Natural killer cell (primary cell): Measurements from ENCODE around the gene R3HDM1. TPM values are rescaled to one million over a fixed set of nuclear protein-coding genes. Genes with fewer than 3 reads are reported as not detected.

Source experiments
- ATAC-seq, 3 donors: fragments of 150-1000 bp in 2 of 3; fragments of 200-7000 bp in 1 of 3; cut with Tn5 transposase; 1 replicate in 1 of 3; 2 replicates in 2 of 3; pipeline ENCODE4 v1.10.0; 2021; ENCODE audit warnings: mild to moderate bottlenecking in 2 of 3, moderate library complexity in 2 of 3
- DNase-seq, 2 donors: peaks; one replicate each; pipeline versions ENCODE4 v3.0.0 to v3.0.0-alpha.2; 2013 to 2021; ENCODE audit warnings: mixed read lengths in 1 of 2
- H3K27ac ChIP-seq: one replicate; pipeline ENCODE4 v1.5.1; 2013; ENCODE audit warnings: mild to moderate bottlenecking, low read length
- H3K27me3 ChIP-seq: one replicate; pipeline ENCODE4 v1.6.1; 2013; ENCODE audit warnings: low read length; ENCODE audit not compliant: control insufficient read depth, insufficient read depth
- H3K36me3 ChIP-seq: one replicate; pipeline ENCODE4 v1.6.1; 2013; ENCODE audit warnings: low read length; ENCODE audit not compliant: control insufficient read depth, insufficient read depth
- H3K4me1 ChIP-seq: one replicate; pipeline ENCODE4 v1.6.1; 2013; ENCODE audit warnings: low read length; ENCODE audit not compliant: control insufficient read depth, insufficient read depth
- H3K4me3 ChIP-seq: one replicate; pipeline ENCODE4 v1.5.1; 2013; ENCODE audit warnings: low read length
- H3K9me3 ChIP-seq: one replicate; pipeline ENCODE4 v1.6.1; 2013; ENCODE audit warnings: low read length; ENCODE audit not compliant: control insufficient read depth, insufficient read depth
- H3K27ac Mint-ChIP-seq, 2 donors: one replicate each; pipeline ENCODE4 v1.8.0; 2022; ENCODE audit warnings: mild to moderate bottlenecking in 2 of 2, mixed read lengths in 2 of 2, moderate library complexity in 1 of 2
- H3K27me3 Mint-ChIP-seq, 2 donors: one replicate each; pipeline ENCODE4 v1.8.0; 2022; ENCODE audit warnings: low read depth in 2 of 2, mixed read lengths in 2 of 2
- H3K36me3 Mint-ChIP-seq: one replicate; pipeline ENCODE4 v1.8.0; 2022; ENCODE audit warnings: mixed read lengths
- H3K4me1 Mint-ChIP-seq, 2 donors: one replicate each; pipeline ENCODE4 v1.8.0; 2022; ENCODE audit warnings: mixed read lengths in 2 of 2
- H3K4me3 Mint-ChIP-seq: one replicate; pipeline ENCODE4 v1.8.0; 2022; ENCODE audit warnings: mild to moderate bottlenecking, moderate library complexity, mixed read lengths
- H3K9me3 Mint-ChIP-seq, 2 donors: one replicate each; pipeline ENCODE4 v1.8.0; 2022; ENCODE audit warnings: mixed read lengths in 2 of 2
- CTCF ChIP-seq: fragments of 200-600 bp; IDR thresholded peaks from one replicate; pipeline ENCODE4 v1.8.0; 2022; ENCODE audit warnings: antibody characterized with exemption
- WGBS: methylation state at CpG from one replicate; pipeline ENCODE4 v1.1.7; 2013; ENCODE audit warnings: missing lambda C conversion rate; ENCODE audit not compliant: insufficient coverage; 5-methylcytosine and 5-hydroxymethylcytosine counted together
- intact Hi-C: fragments of 100-400 bp; cut with micrococcal nuclease; formaldehyde crosslinking; loops from one replicate; pipeline ENCODE4 v1.14.2; 2022
- total RNA-seq, 4 donors: library from RNA; stranded (reverse); fragments of 120-200 nt in 1 of 4; gene quantifications; one replicate each; pipeline versions ENCODE4 v1.2.3 to v1.2.4, GENCODE V29; 2013 to 2022

R3HDM1 gene
- total RNA-seq, 3 donors from 2014 or later (not counting 1 experiment from before 2014, with no cell fraction given): 34.9 to 48.6 (median 39.7) TPM

DNA sequence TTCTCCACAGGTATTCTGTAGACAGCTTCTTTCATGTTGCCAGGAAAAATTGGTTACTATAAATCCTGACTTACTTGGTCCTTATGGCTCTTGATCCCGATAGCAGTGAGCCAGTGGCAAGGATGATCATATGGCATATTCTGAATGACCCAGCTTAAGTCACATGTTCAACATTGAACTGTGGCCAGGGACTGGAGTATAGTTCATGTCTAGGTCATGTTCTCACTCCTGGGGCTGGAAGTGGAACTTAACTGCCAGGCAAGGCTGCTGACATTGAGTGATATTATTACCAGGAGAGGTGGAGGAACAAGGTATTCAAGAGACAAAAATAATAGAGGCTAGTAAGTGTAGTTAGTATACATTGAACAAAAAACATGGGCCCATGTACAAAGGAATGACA, 26.2 kb downstream of the R3HDM1 start:
- no peak for TF ChIP-seq CTCF
- DNase-seq (no peak), ATAC-seq (no peak)
- intact Hi-C loops: no loop called here
- no peaks in the 10 kb centered on the region for H3K9me3 ChIP-seq
- no peaks in the 10 kb centered on the region for H3K27me3 ChIP-seq
- H3K27me3 Mint-ChIP-seq: no peaks in the 10 kb centered on the region
- no peaks in the 10 kb centered on the region for H3K4me1 ChIP-seq
- no peak overlapping the region for H3K27ac Mint-ChIP-seq
- H3K36me3 Mint-ChIP-seq: no peaks in the 10 kb centered on the region
- no peaks in the 10 kb centered on the region for H3K9me3 Mint-ChIP-seq
- H3K27ac ChIP-seq: no peak overlapping the region
- WGBS: 100% methylated on average over 1 of the region's 1 CpG
- H3K4me3 ChIP-seq: no peak overlapping the region
- no peak overlapping the region for H3K4me3 Mint-ChIP-seq
- H3K4me1 Mint-ChIP-seq: peaks cover 21 to 28% of the 10 kb centered on the region in 2 donors
- no peaks in the 10 kb centered on the region for H3K36me3 ChIP-seq

DNA sequence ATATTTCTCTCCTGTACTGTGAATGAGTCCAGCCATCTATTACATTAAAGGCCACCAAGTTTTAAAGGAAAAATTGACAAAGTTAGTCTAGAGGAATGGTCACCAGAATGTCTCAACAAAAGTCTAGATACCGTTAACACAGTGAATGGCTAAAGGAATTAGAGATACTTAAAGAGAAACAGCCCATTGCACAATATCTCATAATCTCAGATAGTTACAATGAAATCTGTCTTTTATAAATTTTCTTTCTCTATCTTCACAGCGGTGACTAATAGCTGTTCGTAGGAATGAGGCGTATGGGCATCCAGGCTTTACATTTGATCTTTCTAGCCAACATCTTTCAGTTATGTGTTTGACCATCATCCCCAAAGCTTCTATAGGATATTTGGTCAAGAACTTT, 30.6 kb downstream of the R3HDM1 start:
- intact Hi-C loops: no loop called here
- H3K4me1 ChIP-seq: no peaks in the 10 kb centered on the region
- Mint-ChIP-seq H3K36me3 (no peaks in the 10 kb centered on the region), H3K27ac (no peak overlapping the region), H3K4me3 (no peak overlapping the region), H3K9me3 (no peaks in the 10 kb centered on the region), H3K27me3 (no peaks in the 10 kb centered on the region), H3K4me1 (peaks cover 16 to 22% of the 10 kb centered on the region in 2 donors)
- TF ChIP-seq CTCF: no peak
- ATAC-seq: no peak
- no peaks in the 10 kb centered on the region for H3K9me3 ChIP-seq
- no peaks in the 10 kb centered on the region for H3K27me3 ChIP-seq
- no peaks in the 10 kb centered on the region for H3K36me3 ChIP-seq
- no peak overlapping the region for H3K4me3 ChIP-seq
- WGBS: 94% methylated on average over 4 of the region's 4 CpGs
- DNase-seq: no peak
- H3K27ac ChIP-seq: no peak overlapping the region

DNA sequence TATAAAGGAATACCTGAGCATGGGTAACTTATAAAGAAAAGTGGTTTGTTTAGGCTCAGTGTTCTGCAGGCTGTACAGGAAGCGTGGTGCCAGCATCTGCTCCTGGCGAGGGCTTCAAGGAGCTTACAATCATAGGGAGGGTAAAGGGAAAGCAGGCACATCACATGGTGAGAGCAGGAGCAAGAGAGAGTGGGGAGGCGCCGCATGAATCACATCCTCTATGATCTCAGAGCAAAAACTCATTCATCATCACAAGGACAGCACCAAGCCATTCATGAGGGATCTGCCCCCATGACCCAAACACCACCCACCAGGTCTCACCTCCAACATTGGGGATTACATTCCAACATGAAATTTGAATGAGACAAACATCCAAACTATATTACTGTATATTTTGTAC, 32.5 kb downstream of the R3HDM1 start:
- H3K36me3 Mint-ChIP-seq: no peaks in the 10 kb centered on the region
- Histone ChIP-seq H3K4me1 (no peaks in the 10 kb centered on the region), H3K4me3 (no peak overlapping the region), H3K36me3 (no peaks in the 10 kb centered on the region), H3K9me3 (no peaks in the 10 kb centered on the region), H3K27ac (no peak overlapping the region), H3K27me3 (no peaks in the 10 kb centered on the region)
- TF ChIP-seq CTCF: no peak
- intact Hi-C loops: no loop called here
- 100% methylated on average over 4 of the region's 4 CpGs for WGBS
- H3K4me1 Mint-ChIP-seq: peaks cover 7 to 13% of the 10 kb centered on the region in 2 donors
- H3K27ac Mint-ChIP-seq: no peak overlapping the region
- no peak overlapping the region for H3K4me3 Mint-ChIP-seq
- H3K27me3 Mint-ChIP-seq: no peaks in the 10 kb centered on the region
- DNase-seq (no peak), ATAC-seq (no peak)
- no peaks in the 10 kb centered on the region for H3K9me3 Mint-ChIP-seq

GRCh38 chr2:135570884-135571283, 39.6 kb downstream of the R3HDM1 start:
- Histone ChIP-seq H3K4me1 (no peaks in the 10 kb centered on the region), H3K27ac (no peak overlapping the region), H3K9me3 (no peaks in the 10 kb centered on the region), H3K4me3 (no peak overlapping the region), H3K36me3 (peaks cover 3% of the 10 kb centered on the region), H3K27me3 (no peaks in the 10 kb centered on the region)
- DNase-seq: no peak
- Mint-ChIP-seq H3K27ac (no peak overlapping the region), H3K4me1 (no peaks in the 10 kb centered on the region), H3K4me3 (no peak overlapping the region), H3K9me3 (no peaks in the 10 kb centered on the region), H3K27me3 (no peaks in the 10 kb centered on the region), H3K36me3 (peaks cover 9% of the 10 kb centered on the region)
- no peak for ATAC-seq
- WGBS: 100% methylated on average over 1 of the region's 2 CpGs
- intact Hi-C loops: no loop called here
- no peak for TF ChIP-seq CTCF
